ENCODE results near the gene TEX48. TPM values are rescaled to one million over a fixed set of nuclear protein-coding genes. Genes with fewer than 3 reads are reported as not detected.
A peak's percentile ranks its signal among the peaks of the same experiment; 100 is the strongest.

The TEX48 gene
- total RNA-seq, 4 donors from 2014 or later = not detected

DNA sequence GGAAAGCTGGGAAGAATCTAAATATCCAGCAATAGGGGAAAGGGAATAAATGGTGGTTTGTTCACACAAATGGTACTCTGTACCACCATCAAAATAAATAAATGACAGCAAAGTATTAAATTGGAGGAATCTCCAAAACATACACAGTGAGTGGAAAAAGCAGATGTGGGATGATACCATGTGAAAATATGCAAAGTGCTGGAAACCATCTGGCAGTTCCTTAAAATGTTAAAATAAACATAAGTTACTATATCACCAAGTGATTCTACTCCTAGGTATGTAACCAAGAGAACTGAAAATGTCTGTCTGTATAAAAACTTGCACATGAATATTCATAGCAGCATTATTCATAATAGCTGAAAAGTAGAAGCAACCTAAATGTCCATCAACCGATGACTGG, 41.9 kb upstream of the TEX48 start:
- H3K4me1 ChIP-seq = no peaks in the 10 kb centered on the region
- H3K27me3 ChIP-seq = no peaks in the 10 kb centered on the region
- no peaks in the 10 kb centered on the region for H3K9me3 ChIP-seq
- no peak for DNase-seq
- no peak for TF ChIP-seq POLR2A (IDR thresholded peaks at IDR 0.05)
- TF ChIP-seq, protein P1, sequence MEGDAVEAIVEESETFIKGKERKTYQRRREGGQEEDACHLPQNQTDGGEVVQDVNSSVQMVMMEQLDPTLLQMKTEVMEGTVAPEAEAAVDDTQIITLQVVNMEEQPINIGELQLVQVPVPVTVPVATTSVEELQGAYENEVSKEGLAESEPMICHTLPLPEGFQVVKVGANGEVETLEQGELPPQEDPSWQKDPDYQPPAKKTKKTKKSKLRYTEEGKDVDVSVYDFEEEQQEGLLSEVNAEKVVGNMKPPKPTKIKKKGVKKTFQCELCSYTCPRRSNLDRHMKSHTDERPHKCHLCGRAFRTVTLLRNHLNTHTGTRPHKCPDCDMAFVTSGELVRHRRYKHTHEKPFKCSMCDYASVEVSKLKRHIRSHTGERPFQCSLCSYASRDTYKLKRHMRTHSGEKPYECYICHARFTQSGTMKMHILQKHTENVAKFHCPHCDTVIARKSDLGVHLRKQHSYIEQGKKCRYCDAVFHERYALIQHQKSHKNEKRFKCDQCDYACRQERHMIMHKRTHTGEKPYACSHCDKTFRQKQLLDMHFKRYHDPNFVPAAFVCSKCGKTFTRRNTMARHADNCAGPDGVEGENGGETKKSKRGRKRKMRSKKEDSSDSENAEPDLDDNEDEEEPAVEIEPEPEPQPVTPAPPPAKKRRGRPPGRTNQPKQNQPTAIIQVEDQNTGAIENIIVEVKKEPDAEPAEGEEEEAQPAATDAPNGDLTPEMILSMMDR (IDR thresholded peaks at IDR 0.05) = no peak
- no peaks in the 10 kb centered on the region for H3K36me3 ChIP-seq
- no peak overlapping the region for H3K4me3 ChIP-seq
- no peak overlapping the region for H3K27ac ChIP-seq
- intact Hi-C loops (cut with DNase I; ENCODE audit: low total_unique reads) = no loop called here

DNA sequence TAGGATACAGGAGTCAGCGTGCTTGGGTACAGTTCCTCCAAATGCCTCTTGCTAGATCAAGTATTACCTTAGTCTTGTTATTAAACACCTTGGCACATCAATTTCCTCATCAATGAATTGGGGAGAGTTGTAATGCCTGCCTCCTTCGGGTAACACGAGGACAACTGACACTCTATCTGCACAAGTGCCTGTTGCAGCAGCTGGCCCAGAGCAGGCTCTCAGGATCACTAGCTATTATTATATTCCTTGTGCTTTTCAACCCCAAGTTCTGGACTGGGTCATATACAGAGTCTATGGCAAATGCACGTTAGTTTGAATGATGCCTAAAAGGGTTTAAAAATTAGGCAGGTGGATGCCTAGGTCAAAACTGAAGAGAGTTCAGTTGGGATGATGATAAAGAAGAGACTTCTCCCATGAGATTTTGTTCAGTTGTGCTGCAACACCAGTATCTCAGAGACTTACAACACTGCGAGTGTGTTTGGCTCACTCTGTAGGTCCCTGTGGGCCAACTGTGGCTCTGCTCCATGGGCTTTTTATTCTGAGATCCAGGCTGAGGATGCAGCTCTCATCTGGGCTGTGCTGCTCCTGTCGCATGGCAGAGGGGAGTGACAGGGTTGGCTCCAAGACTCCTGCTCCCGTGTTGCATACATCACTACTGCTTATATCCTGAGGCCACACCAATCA, 41.1 kb upstream of the TEX48 start:
- TF ChIP-seq, protein P1 (IDR thresholded peaks at IDR 0.05) = no peak
- no peak for TF ChIP-seq POLR2A (IDR thresholded peaks at IDR 0.05)
- Histone ChIP-seq H3K36me3 (no peaks in the 10 kb centered on the region), H3K4me1 (no peaks in the 10 kb centered on the region), H3K27ac (no peak overlapping the region), H3K27me3 (no peaks in the 10 kb centered on the region), H3K9me3 (no peaks in the 10 kb centered on the region), H3K4me3 (no peak overlapping the region)
- no peak for DNase-seq
- intact Hi-C loops (cut with DNase I; ENCODE audit: low total_unique reads) = no loop called here

DNA sequence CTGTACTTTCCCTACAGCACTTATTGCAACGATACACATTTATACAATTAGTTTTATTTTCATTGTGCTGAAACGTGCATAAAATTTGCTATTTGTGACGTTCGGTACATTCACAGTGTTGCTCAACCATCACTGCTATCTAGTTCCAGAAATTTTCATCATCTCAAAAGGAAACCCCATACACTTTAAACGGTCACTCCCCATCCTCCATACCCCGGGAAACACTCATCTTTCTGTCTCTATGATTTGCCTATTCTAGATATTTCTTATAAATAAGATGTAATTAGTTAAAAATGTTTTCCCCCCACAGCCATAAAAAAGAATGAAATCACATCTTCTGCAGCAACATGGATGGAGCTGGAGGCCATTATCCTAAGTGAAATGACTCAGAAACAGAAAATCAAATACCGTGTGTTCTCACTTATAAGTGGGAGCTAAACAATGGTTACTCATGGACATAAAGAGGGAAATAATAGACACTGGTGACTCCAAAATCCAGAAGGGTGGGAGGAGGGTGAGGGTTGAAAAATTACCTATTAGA, 40.2 kb upstream of the TEX48 start:
- H3K36me3 ChIP-seq = no peaks in the 10 kb centered on the region
- H3K27me3 ChIP-seq = no peaks in the 10 kb centered on the region
- H3K4me1 ChIP-seq = no peaks in the 10 kb centered on the region
- peak overlapping the region in 1 of 2 donors; percentile 27 for H3K27ac ChIP-seq
- intact Hi-C loops (cut with DNase I; ENCODE audit: low total_unique reads) = no loop called here
- H3K9me3 ChIP-seq = no peaks in the 10 kb centered on the region
- DNase-seq = no peak
- TF ChIP-seq POLR2A (IDR thresholded peaks at IDR 0.05) = no peak
- TF ChIP-seq, protein P1 (IDR thresholded peaks at IDR 0.05) = no peak
- H3K4me3 ChIP-seq = no peak overlapping the region

DNA sequence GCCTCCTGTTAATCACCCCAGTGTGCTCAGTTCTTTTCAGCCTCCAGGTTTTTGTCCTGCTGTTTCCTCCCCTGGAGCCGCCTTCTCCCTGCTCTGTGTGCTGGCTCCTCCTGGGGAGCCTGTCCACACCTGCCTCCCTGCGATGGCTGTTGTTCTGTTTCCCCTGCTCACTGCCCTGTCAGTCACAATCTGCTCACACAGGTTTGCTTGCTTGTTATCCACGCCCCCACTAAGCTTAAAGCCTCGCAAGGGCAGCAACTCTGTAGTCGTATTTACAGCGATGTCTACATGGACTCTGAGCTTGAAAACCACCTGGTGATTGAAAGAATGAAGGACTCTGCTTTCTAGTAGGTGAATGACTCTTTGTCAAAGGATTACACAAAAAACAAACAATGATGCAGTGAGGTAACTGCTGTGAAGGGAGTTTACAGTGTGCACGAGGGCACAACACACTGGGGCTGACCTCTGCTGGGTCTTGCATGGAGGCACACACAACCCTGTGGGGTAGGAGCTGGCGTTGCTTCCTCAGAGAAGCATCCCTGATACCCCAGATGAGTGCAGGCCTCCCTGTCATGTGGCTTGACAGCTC, 39.6 kb upstream of the TEX48 start:
- intact Hi-C loops (cut with DNase I; ENCODE audit: low total_unique reads) = no loop called here
- Histone ChIP-seq H3K27me3 (no peaks in the 10 kb centered on the region), H3K4me3 (no peak overlapping the region), H3K27ac (peak overlapping the region in 1 of 2 donors; percentile 27), H3K4me1 (no peaks in the 10 kb centered on the region), H3K36me3 (no peaks in the 10 kb centered on the region), H3K9me3 (no peaks in the 10 kb centered on the region)
- no peak for DNase-seq
- TF ChIP-seq POLR2A (IDR thresholded peaks at IDR 0.05) = no peak
- TF ChIP-seq, protein P1 (IDR thresholded peaks at IDR 0.05) = no peak

DNA sequence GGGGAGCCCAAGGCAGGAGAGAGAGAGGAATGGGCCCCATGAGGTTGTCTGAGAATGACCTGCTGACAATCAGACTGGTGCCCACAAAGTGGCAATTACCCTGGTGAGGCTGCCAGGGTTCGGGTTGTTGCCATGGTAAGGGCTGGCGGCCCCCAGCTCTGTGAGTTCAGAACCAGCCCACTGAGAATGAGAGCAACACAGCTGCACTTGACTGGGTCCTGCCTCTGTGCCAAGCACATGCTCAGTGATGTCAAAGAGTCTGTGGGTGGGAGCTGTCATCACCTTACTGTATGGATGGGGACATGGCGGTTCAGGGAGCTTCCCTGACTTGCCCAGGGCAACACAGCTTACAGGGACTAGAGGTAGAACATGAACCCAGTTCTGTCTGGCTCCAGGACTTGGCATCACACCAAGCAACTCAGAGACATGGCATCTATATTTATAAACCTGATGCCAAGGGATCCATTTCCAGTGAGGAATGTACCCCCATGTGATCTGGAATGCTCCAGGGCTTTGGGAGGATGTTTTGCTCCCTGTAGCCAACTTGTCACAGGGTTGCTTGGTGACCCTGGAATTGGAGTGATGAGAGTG, 38.2 kb upstream of the TEX48 start:
- Histone ChIP-seq H3K9me3 (no peaks in the 10 kb centered on the region), H3K4me1 (no peaks in the 10 kb centered on the region), H3K27ac (no peak overlapping the region), H3K27me3 (no peaks in the 10 kb centered on the region), H3K36me3 (no peaks in the 10 kb centered on the region), H3K4me3 (no peak overlapping the region)
- intact Hi-C loops (cut with DNase I; ENCODE audit: low total_unique reads) = no loop called here
- TF ChIP-seq POLR2A (IDR thresholded peaks at IDR 0.05) = no peak
- TF ChIP-seq, protein P1 (IDR thresholded peaks at IDR 0.05) = no peak
- no peak for DNase-seq

Measured in uterus (tissue), 4 donors.